GM18520 (cell line): Measurements from ENCODE around the gene ICAM4.
"Not testable (repeated sequence)": the region's sequence is repeated elsewhere in the genome, so short reads cannot be mapped to it uniquely, and the experiment has no call there.

Source experiments
- ATAC-seq: cut with Tn5 transposase; IDR thresholded peaks from one replicate; pipeline ENCODE4 v1.9.1; 2021; ENCODE audit not compliant: unreplicated experiment

ICAM4 gene

GRCh38 chr19:10286803-10287737 is at the start of gene ICAM4:
Gene ICAM4, plus strand, starts transcription at chr19:10286955. Its CDS starts 58 bp downstream, at chr19:10287013.
- no peak for ATAC-seq

GRCh38 chr19:10237702-10238101 is 49.1 kb upstream of the ICAM4 start:
- ATAC-seq, result no peak

GRCh38 chr19:10238172-10238783 is 48.5 kb upstream of the ICAM4 start:
- no peak for ATAC-seq

- ATAC-seq, result not testable (repeated sequence)
These were observed 44.8 kb upstream of the ICAM4 start for GRCh38 chr19:10241826-10242449.

- no peak for ATAC-seq
These were observed 43.1 kb upstream of the ICAM4 start for GRCh38 chr19:10243606-10244005.

- ATAC-seq, result no peak
These were observed 41.4 kb upstream of the ICAM4 start for GRCh38 chr19:10245189-10245939.

GRCh38 chr19:10246511-10246910 is 40.2 kb upstream of the ICAM4 start:
- no peak for ATAC-seq

GRCh38 chr19:10251792-10252694 is 34.7 kb upstream of the ICAM4 start, which contains the start of gene MRPL4:
Gene MRPL4, plus strand, starts transcription at chr19:10252214. Its CDS starts 40 bp downstream, at chr19:10252254.
- peak; percentile 93 for ATAC-seq

GRCh38 chr19:10252707-10253106 is 34.0 kb upstream of the ICAM4 start:
- no peak for ATAC-seq

GRCh38 chr19:10254244-10254643 is 32.5 kb upstream of the ICAM4 start:
- ATAC-seq, result no peak

- no peak for ATAC-seq
These were observed 31.4 kb upstream of the ICAM4 start for GRCh38 chr19:10255358-10255757.

- no peak for ATAC-seq
These were observed 30.2 kb upstream of the ICAM4 start for GRCh38 chr19:10256551-10256950.

GRCh38 chr19:10256970-10257615 is 29.7 kb upstream of the ICAM4 start:
- ATAC-seq, result no peak

GRCh38 chr19:10258080-10258710 is 28.6 kb upstream of the ICAM4 start:
- ATAC-seq, result no peak

- ATAC-seq, result no peak
These were observed 27.4 kb upstream of the ICAM4 start for GRCh38 chr19:10259162-10259905.

GRCh38 chr19:10260141-10260584 is 26.6 kb upstream of the ICAM4 start:
- no peak for ATAC-seq

- no peak for ATAC-seq
These were observed 24.0 kb upstream of the ICAM4 start for GRCh38 chr19:10262771-10263170.

GRCh38 chr19:10266706-10267105 is 20.0 kb upstream of the ICAM4 start:
- no peak for ATAC-seq
